Astrocyte (in vitro differentiated cells and primary cell): ENCODE data around the gene C2orf76. TPM values are rescaled to one million over a fixed set of nuclear protein-coding genes. Genes with fewer than 3 reads are reported as not detected.
A peak's percentile ranks its signal among the peaks of the same experiment; 100 is the strongest.

ENCODE experiments used
- DNase-seq: peaks from one replicate; pipeline ENCODE4 v3.0.0-alpha.2; 2010; ENCODE audit warnings: low read depth
- FAIRE-seq: peaks from 2 replicates; lab custom pipeline; 2011; peaks lifted over from hg19 to GRCh38; lab: Jason Lieb, UNC
- H2AFZ ChIP-seq: 2 replicates; pipeline ENCODE4 v1.6.0; 2012; ENCODE audit warnings: low read depth, low read length, inconsistent platforms
- H3K27ac ChIP-seq: 2 replicates; pipeline ENCODE4 v1.5.1; 2011; ENCODE audit warnings: low read depth, low read length, inconsistent platforms
- H3K27me3 ChIP-seq: 2 replicates; pipeline ENCODE4 v1.6.0; 2011; ENCODE audit warnings: low read length, inconsistent platforms; ENCODE audit not compliant: insufficient read depth
- H3K36me3 ChIP-seq: 2 replicates; pipeline ENCODE4 v1.5.1; 2011; ENCODE audit warnings: low read length, inconsistent platforms; ENCODE audit not compliant: insufficient read depth
- H3K4me1 ChIP-seq: 2 replicates; pipeline ENCODE4 v1.5.1; 2011; ENCODE audit warnings: low read length, inconsistent platforms; ENCODE audit not compliant: insufficient read depth
- H3K4me2 ChIP-seq: 2 replicates; pipeline ENCODE4 v1.6.0; 2012; ENCODE audit warnings: low read length, inconsistent platforms
- H3K4me3 ChIP-seq: 2 replicates; pipeline ENCODE4 v1.5.1; 2011; ENCODE audit warnings: low read depth, mild to moderate bottlenecking, low read length, inconsistent platforms; ENCODE audit not compliant: insufficient read depth
- H3K79me2 ChIP-seq: 2 replicates; pipeline ENCODE4 v1.6.0; 2012; ENCODE audit warnings: mild to moderate bottlenecking, low read length, inconsistent platforms; ENCODE audit not compliant: insufficient read depth
- H3K9ac ChIP-seq: 2 replicates; pipeline ENCODE4 v1.6.0; 2012; ENCODE audit warnings: mild to moderate bottlenecking, low read length, inconsistent platforms
- H3K9me3 ChIP-seq: 2 replicates; pipeline ENCODE4 v1.5.1; 2012; ENCODE audit warnings: low read depth, mild to moderate bottlenecking, low read length, inconsistent platforms; ENCODE audit not compliant: insufficient read depth
- H4K20me1 ChIP-seq: 2 replicates; pipeline ENCODE4 v1.6.0; 2012; ENCODE audit warnings: low read length, inconsistent platforms; ENCODE audit not compliant: insufficient read depth
- H3K27ac Mint-ChIP-seq: one replicate; pipeline ENCODE4 v1.8.0; 2021; ENCODE audit warnings: mild to moderate bottlenecking, mixed read lengths; ENCODE audit not compliant: unreplicated experiment
- H3K27me3 Mint-ChIP-seq: one replicate; pipeline ENCODE4 v1.8.0; 2021; ENCODE audit warnings: low read depth, mixed read lengths; ENCODE audit not compliant: unreplicated experiment
- H3K36me3 Mint-ChIP-seq: one replicate; pipeline ENCODE4 v1.8.0; 2021; ENCODE audit warnings: low read depth, mixed read lengths; ENCODE audit not compliant: unreplicated experiment
- H3K4me1 Mint-ChIP-seq: one replicate; pipeline ENCODE4 v1.8.0; 2021; ENCODE audit warnings: low read depth, mixed read lengths; ENCODE audit not compliant: unreplicated experiment
- H3K4me3 Mint-ChIP-seq: one replicate; pipeline ENCODE4 v1.8.0; 2021; ENCODE audit warnings: mild to moderate bottlenecking, moderate library complexity, mixed read lengths; ENCODE audit not compliant: unreplicated experiment
- H3K9me3 Mint-ChIP-seq: one replicate; pipeline ENCODE4 v1.8.0; 2021; ENCODE audit warnings: mild to moderate bottlenecking, mixed read lengths; ENCODE audit not compliant: unreplicated experiment
- CTCF ChIP-seq: IDR thresholded peaks from 2 replicates; pipeline ENCODE4 v1.5.1; 2011; ENCODE audit warnings: low read depth, mild to moderate bottlenecking, inconsistent platforms, low read length, moderate library complexity; ENCODE audit not compliant: insufficient read depth
- EZH2 ChIP-seq: IDR thresholded peaks from 2 replicates; pipeline ENCODE4 v1.6.1; 2012; ENCODE audit warnings: mild to moderate bottlenecking, low read length, inconsistent platforms; ENCODE audit not compliant: insufficient read depth
- total RNA-seq: library from RNA; stranded (reverse); gene quantifications from 2 replicates; pipeline ENCODE4 v1.2.1, GENCODE V29; 2021

The C2orf76 gene
- total RNA-seq, 1 donor from 2014 or later: 9.2 TPM

- H2AFZ ChIP-seq: no peak overlapping the region
- Mint-ChIP-seq H3K9me3 (no peaks in the 10 kb centered on the region), H3K27ac (no peak overlapping the region), H3K27me3 (no peaks in the 10 kb centered on the region), H3K36me3 (no peaks in the 10 kb centered on the region), H3K4me3 (no peak overlapping the region), H3K4me1 (peaks cover 3% of the 10 kb centered on the region)
- no peak overlapping the region for H3K27ac ChIP-seq
- H3K4me1 ChIP-seq: no peaks in the 10 kb centered on the region
- H4K20me1 ChIP-seq: no peaks in the 10 kb centered on the region
- H3K27me3 ChIP-seq: no peaks in the 10 kb centered on the region
- no peak overlapping the region for H3K9ac ChIP-seq
- no peak for TF ChIP-seq CTCF
- TF ChIP-seq EZH2: no peak
- DNase-seq: no peak
- peaks cover 2% of the 10 kb centered on the region for H3K36me3 ChIP-seq
- H3K4me3 ChIP-seq: no peak overlapping the region
- H3K4me2 ChIP-seq: no peak overlapping the region
- H3K9me3 ChIP-seq: no peaks in the 10 kb centered on the region
- no peak for FAIRE-seq
- no peaks in the 10 kb centered on the region for H3K79me2 ChIP-seq
These were observed 28.9 kb downstream of the C2orf76 start for GRCh38 chr2:119337749-119338148.

GRCh38 chr2:119333833-119334232 is 32.8 kb downstream of the C2orf76 start:
- H3K79me2 ChIP-seq: no peaks in the 10 kb centered on the region
- no peaks in the 10 kb centered on the region for H3K4me1 Mint-ChIP-seq
- H3K4me3 Mint-ChIP-seq: no peak overlapping the region
- H3K4me1 ChIP-seq: no peaks in the 10 kb centered on the region
- H3K9me3 Mint-ChIP-seq: no peaks in the 10 kb centered on the region
- H3K4me3 ChIP-seq: no peak overlapping the region
- no peaks in the 10 kb centered on the region for H4K20me1 ChIP-seq
- no peak overlapping the region for H3K9ac ChIP-seq
- H3K27ac Mint-ChIP-seq: no peak overlapping the region
- H3K27me3 Mint-ChIP-seq: no peaks in the 10 kb centered on the region
- TF ChIP-seq EZH2 (no peak), CTCF (no peak)
- H3K9me3 ChIP-seq: no peaks in the 10 kb centered on the region
- no peak overlapping the region for H2AFZ ChIP-seq
- H3K27me3 ChIP-seq: no peaks in the 10 kb centered on the region
- H3K4me2 ChIP-seq: no peak overlapping the region
- FAIRE-seq (no peak), DNase-seq (no peak)
- H3K27ac ChIP-seq: no peak overlapping the region
- H3K36me3 Mint-ChIP-seq: no peaks in the 10 kb centered on the region
- H3K36me3 ChIP-seq: peaks cover 2% of the 10 kb centered on the region

GRCh38 chr2:119333360-119333759 is 33.3 kb downstream of the C2orf76 start:
- H4K20me1 ChIP-seq: no peaks in the 10 kb centered on the region
- DNase-seq (no peak), FAIRE-seq (peak; percentile 29)
- no peak overlapping the region for H2AFZ ChIP-seq
- Mint-ChIP-seq H3K4me1 (no peaks in the 10 kb centered on the region), H3K9me3 (no peaks in the 10 kb centered on the region), H3K4me3 (no peak overlapping the region), H3K27me3 (no peaks in the 10 kb centered on the region), H3K27ac (no peak overlapping the region), H3K36me3 (no peaks in the 10 kb centered on the region)
- H3K9ac ChIP-seq: no peak overlapping the region
- no peak overlapping the region for H3K4me3 ChIP-seq
- no peaks in the 10 kb centered on the region for H3K36me3 ChIP-seq
- H3K79me2 ChIP-seq: no peaks in the 10 kb centered on the region
- H3K27ac ChIP-seq: no peak overlapping the region
- no peak overlapping the region for H3K4me2 ChIP-seq
- H3K27me3 ChIP-seq: no peaks in the 10 kb centered on the region
- TF ChIP-seq EZH2: no peak
- no peak for TF ChIP-seq CTCF
- no peaks in the 10 kb centered on the region for H3K9me3 ChIP-seq
- no peaks in the 10 kb centered on the region for H3K4me1 ChIP-seq
